ENCODE measurements around the gene ALG8.
"Not testable (repeated sequence)": the region's sequence is repeated elsewhere in the genome, so short reads cannot be mapped to it uniquely, and the experiment has no call there.

ALG8 gene

DNA sequence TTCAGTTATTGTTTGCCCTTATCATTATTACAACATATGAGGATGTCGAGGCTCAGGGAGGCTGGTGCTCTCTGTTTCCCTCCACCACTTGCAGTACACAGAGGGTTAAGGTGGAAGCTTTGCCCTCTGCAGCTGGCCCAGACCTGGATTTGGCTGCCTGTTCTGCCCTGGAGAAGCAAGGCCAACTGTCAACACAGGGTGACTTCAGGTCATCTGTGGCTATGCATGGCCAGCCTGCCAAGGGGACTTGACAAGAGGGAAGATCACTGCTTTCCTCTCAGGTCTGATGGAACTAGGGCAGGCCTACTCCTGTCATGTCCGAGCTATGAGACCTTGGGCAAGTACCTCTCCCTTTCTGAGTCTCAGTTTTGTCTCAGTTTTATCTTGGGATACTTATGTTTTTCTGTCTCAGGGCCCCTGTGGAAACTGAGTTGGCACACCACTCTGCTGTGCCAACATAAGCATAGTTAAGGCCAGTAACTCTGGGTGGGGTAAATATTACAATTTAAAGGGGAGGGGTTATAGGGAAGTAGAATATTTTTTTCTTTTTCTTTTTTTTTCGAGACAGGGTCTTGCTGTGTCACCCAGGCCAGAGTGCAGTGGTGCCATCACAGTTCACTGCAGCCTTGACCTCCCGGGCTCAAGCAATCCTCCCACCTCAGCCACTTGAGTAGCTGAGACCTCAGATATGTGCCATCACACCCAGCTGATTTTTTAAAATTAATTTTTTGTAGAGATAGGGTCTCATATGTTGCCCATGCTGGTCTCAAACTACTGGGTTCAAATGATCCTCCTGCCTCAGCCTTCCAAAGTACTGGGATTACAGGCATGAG lies 78.1 kb downstream of the ALG8 start:
- Histone ChIP-seq H3K9me3 (ENCODE audit: control insufficient read depth, insufficient read depth, low read length) (no peaks in the 10 kb centered on the region), H3K9ac (ENCODE audit: low read depth, low read length) (no peak overlapping the region), H3K36me3 (ENCODE audit: insufficient read depth, low read length) (no peaks in the 10 kb centered on the region), H3K4me1 (ENCODE audit: insufficient read depth, low read length) (no peaks in the 10 kb centered on the region)

DNA sequence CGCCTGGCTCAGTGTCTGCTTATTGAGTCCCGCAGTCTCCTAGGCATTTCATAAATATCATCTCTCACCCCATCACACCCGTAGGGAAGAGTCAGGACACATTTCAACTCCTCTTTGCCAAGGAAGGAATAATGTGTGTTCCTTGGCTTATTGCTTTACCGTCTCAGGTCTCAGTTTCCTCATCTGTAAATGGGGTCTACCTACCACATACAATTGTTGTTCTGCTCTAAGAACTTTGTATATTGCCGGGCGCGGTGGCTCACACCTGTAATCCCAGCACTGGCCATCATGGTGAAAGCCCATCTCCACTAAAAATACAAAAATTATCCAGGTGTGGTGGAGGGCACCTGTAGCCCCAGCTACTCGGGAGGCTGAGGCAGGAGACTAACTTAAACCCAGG lies 78.9 kb downstream of the ALG8 start:
- Histone ChIP-seq H3K4me1 (ENCODE audit: insufficient read depth, low read length) (no peaks in the 10 kb centered on the region), H3K36me3 (ENCODE audit: insufficient read depth, low read length) (no peaks in the 10 kb centered on the region), H3K9me3 (ENCODE audit: control insufficient read depth, insufficient read depth, low read length) (no peaks in the 10 kb centered on the region), H3K9ac (ENCODE audit: low read depth, low read length) (no peak overlapping the region)

DNA sequence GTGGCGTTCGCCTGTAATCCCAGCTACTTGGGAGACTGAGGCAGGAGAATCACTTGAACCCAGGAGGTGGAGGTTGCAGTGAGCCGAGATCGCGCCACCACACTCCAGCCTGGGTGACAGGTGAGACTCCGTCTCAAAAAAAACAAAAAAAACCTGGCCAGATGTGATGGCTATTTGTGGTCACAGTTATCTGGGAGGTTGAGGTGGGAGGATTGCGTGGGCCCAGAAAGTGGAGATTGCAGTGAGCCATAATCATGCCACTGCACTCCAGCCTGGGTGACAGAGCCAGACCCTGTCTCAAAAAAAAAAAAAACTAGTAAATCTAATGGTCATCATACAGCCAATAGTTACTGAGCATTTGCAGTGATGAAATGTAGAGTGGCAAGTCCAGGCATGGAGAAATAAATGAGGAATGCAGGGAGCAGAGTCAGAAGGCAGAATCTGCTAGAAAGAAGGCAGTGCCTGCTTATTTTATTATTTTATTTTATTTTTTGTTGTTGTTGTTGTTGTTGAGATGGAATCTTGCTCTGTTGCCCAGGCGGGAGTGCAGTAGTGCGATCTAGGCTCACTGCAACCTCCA lies 79.6 kb downstream of the ALG8 start:
- not testable (repeated sequence) for H3K4me1 ChIP-seq (ENCODE audit: insufficient read depth, low read length); H3K9ac ChIP-seq (ENCODE audit: low read depth, low read length); H3K9me3 ChIP-seq (ENCODE audit: control insufficient read depth, insufficient read depth, low read length); H3K36me3 ChIP-seq (ENCODE audit: insufficient read depth, low read length)

DNA sequence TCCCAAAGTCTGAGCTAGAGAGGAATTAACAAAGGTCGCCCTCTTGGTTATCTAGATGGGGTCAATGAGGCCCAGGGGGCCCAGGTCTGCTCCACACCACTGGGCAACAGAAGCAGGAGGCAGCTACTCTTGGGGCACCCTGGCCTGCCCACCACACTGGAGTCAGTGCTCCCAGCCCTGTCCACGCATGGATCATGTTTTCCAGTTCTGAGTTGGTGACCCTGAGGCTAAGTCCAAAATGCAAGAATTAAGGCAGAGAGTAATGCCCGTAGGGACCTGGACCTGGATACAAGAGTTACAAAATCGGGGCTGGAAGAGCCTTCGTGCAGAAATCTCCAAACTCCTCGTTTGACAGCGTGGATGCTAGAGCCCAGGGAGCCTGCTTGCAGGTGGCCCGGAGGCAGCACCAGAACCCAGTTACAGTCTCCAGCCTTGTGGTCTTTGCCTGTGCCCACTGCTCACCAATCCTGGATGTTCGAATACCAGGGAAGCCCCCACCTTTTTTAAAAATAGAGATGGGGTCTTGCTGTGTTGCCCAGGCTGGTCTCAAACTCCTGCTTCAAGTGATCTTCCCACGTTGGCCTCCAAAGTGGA lies 81.9 kb downstream of the ALG8 start:
- H3K9me3 ChIP-seq (ENCODE audit: control insufficient read depth, insufficient read depth, low read length): no peaks in the 10 kb centered on the region
- H3K36me3 ChIP-seq (ENCODE audit: insufficient read depth, low read length): no peaks in the 10 kb centered on the region
- H3K4me1 ChIP-seq (ENCODE audit: insufficient read depth, low read length): no peaks in the 10 kb centered on the region
- no peak overlapping the region for H3K9ac ChIP-seq (ENCODE audit: low read depth, low read length)

DNA sequence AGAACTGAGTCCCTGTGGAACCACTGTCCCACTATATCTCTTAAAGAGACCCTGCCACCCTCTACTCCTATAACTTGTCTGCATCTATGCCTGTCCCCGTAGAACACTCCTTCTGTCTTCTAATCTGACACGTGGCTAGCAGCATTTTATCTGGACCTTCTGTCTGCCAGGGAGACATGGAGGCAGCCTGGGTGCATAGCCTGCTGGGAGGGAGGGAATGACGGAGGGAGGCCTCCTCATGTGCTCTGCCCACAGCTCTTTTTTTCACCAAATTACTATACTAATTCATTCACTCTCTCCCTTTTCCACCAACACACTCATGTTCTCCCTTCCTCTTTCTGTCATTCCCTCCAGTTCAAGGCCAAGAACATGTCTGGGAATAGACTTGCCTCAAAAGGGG lies 83.3 kb downstream of the ALG8 start:
- Histone ChIP-seq H3K9me3 (ENCODE audit: control insufficient read depth, insufficient read depth, low read length) (no peaks in the 10 kb centered on the region), H3K9ac (ENCODE audit: low read depth, low read length) (no peak overlapping the region), H3K4me1 (ENCODE audit: insufficient read depth, low read length) (peaks cover 6% of the 10 kb centered on the region; the same call in 1 of the 2 replicates), H3K36me3 (ENCODE audit: insufficient read depth, low read length) (no peaks in the 10 kb centered on the region)

DNA sequence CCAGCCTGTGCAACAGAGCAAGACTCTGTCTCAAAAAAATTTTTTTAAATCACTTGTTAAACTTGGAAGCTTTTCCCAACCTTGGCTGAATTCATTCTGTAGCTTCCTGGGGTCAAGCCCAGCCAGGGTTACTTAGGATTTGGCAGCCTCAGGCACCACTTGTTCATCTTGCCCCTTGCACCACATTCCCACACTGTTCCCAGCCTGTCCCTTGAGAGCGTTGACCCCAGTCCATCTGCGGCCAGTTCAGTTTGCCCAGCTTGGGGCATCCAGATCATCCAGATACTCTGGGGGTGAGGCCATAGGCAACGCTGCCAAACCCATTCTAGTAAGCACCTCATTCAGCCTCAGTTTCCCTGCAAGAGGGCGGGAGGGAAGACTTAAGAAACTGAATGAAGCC lies 84.5 kb downstream of the ALG8 start:
- no peaks in the 10 kb centered on the region for H3K36me3 ChIP-seq (ENCODE audit: insufficient read depth, low read length)
- H3K4me1 ChIP-seq (ENCODE audit: insufficient read depth, low read length): peaks cover 14% of the 10 kb centered on the region; the same call in 1 of the 2 replicates
- H3K9me3 ChIP-seq (ENCODE audit: control insufficient read depth, insufficient read depth, low read length): no peaks in the 10 kb centered on the region
- H3K9ac ChIP-seq (ENCODE audit: low read depth, low read length): no peak overlapping the region

DNA sequence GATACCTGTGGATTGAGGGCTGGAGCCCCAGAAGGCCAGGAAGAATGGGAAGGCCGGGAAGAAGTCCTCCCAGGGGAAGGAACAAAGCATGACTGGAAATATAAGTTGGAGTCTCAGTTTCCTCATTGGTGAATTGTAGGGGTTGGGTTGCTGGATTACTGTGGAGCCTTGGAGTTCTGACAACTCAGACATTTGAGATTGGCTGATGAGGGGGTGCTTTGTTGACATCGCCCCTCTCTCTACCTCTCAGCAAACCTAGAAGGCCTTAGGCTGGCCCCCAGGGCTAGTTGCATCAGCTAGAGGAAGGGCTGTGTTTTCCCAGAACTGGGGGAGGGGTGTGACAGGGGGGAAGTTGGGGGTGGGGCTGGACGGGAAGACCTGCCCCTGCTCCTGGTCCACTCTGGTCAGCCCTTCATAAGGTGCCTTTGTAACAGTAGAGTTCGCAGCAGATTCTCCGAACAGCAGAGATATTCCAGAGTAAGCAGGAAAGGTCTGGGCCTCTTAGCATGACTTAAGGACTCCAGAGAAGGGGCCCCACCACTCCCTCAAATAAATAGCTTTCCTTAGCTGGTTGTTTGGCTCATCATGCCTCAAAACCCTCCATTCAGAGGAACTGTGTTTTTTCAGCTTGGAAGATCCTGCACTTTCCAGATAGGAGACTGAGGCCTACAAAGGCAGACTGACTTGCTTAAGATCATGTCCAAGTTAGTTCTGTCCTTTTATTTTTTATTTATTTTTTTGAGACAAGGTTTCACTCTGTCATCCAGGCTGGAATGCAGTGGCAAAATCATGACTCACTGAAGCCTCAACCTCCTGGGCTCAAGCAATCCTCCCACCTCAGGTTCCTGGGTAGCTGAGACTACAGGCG lies 88.2 kb downstream of the ALG8 start:
- 0 out of 2 replicates have a peak overlapping the region, but pooled peaks have one; percentile 19 for H3K9ac ChIP-seq (ENCODE audit: low read depth, low read length)
- H3K9me3 ChIP-seq (ENCODE audit: control insufficient read depth, insufficient read depth, low read length): no peaks in the 10 kb centered on the region
- H3K36me3 ChIP-seq (ENCODE audit: insufficient read depth, low read length): no peaks in the 10 kb centered on the region
- peaks cover 14% of the 10 kb centered on the region; the same call in 1 of the 2 replicates for H3K4me1 ChIP-seq (ENCODE audit: insufficient read depth, low read length)
